SK-N-MC (cell line): Measurements from ENCODE around the gene CCBE1.

ENCODE experiments used
- EZH2 ChIP-seq: fragments of 200-600 bp; sonication (generic); IDR thresholded peaks from one replicate; pipeline ENCODE4 v1.6.1; 2017; ENCODE audit warnings: antibody characterized with exemption
- FOXP2 ChIP-seq: optimal IDR thresholded peaks from 2 replicates; pipeline ENCODE3; 2011; ENCODE audit warnings: mild to moderate bottlenecking, moderate library complexity; ENCODE audit not compliant: insufficient read depth; ENCODE audit errors: extremely low read length, control extremely low read depth
- POLR2AphosphoS5 ChIP-seq: IDR thresholded peaks from 2 replicates; pipeline ENCODE4 v1.6.1; 2012; ENCODE audit warnings: mild to moderate bottlenecking, low read depth, low read length, borderline replicate concordance

DNA sequence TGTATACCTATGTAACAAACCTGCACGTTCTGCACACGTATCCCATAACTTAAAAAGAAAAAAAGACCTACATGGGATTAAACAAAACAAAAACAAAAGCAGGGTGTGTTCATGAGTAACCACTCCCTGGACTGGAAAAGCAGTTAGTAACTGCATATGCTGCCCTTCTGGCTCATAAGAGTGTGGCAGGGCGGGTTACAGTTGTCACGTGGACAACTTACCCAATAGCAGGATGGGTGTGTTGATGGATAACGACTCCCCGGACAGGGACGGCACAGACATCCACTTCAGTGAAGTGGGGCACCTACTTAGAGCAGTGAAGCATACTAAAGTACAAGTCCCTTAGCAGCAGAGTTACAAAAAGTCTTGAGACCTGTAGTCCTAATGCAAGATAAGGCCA lies 136.7 kb downstream of the CCBE1 start:
- TF ChIP-seq POLR2AphosphoS5 (no peak), EZH2 (no peak), FOXP2 (no peak)
